Measurements from ENCODE around the gene SRPRA. TPM values are rescaled to one million over a fixed set of nuclear protein-coding genes. Genes with fewer than 3 reads are reported as not detected.

Gene SRPRA
- total and polyA plus RNA-seq, 2 donors (not counting 3 experiments of a cell fraction or from before 2014, with no cell fraction given): 104 to 116 TPM

GRCh38 chr11:126253265-126253664 lies 15.4 kb downstream of the SRPRA start:
- Histone ChIP-seq H3K27me3 (ENCODE audit: control insufficient read depth in 2 of 2, insufficient read depth in 2 of 2, low read length in 2 of 2) (no peaks in the 10 kb centered on the region), H2AFZ (ENCODE audit: low read depth, low read length) (no peak overlapping the region), H3K9me3 (replicated peaks; ENCODE audit: control insufficient read depth, insufficient read depth, low read length) (no peaks in the 10 kb centered on the region), H3K9ac (replicated peaks; ENCODE audit: extremely low read depth, insufficient read depth, low read length) (no peak overlapping the region), H3K9me1 (replicated peaks; ENCODE audit: control insufficient read depth, extremely low read depth, insufficient read depth, low read length) (peaks cover 3% of the 10 kb centered on the region), H3K4me2 (ENCODE audit: insufficient read depth, low read length) (no peak overlapping the region), H3K4me3 (replicated peaks in 1 of 3; ENCODE audit: insufficient read depth in 1 of 3, low read depth in 1 of 3, low read length in 3 of 3) (no peak overlapping the region), H3K27ac (ENCODE audit: insufficient read depth, low read depth, low read length) (no peak overlapping the region), H3K36me3 (ENCODE audit: control insufficient read depth in 2 of 2, extremely low read depth in 1 of 2, insufficient read depth in 2 of 2, low read length in 2 of 2) (peaks cover 8 to 16% of the 10 kb centered on the region in 2 experiments), H3K4me1 (ENCODE audit: control insufficient read depth, extremely low read depth, insufficient read depth, low read length) (no peaks in the 10 kb centered on the region), H3K79me2 (ENCODE audit: control insufficient read depth, insufficient read depth, low read length) (no peaks in the 10 kb centered on the region), H4K20me1 (replicated peaks; ENCODE audit: control insufficient read depth, extremely low read depth, insufficient read depth, low read length) (no peaks in the 10 kb centered on the region)
- ChIA-PET CTCF (no interaction called here), POLR2A (no interaction called here)
- dilution Hi-C loops (cut with MboI; ENCODE audit: extremely low pct_ligation_motif_present, low sequenced_read_pairs): no loop called here
- no peak for DNase-seq (ENCODE audit: low read depth, low spot score)
- intact Hi-C loops (cut with micrococcal nuclease): no loop called here
- FAIRE-seq: no peak
- TF ChIP-seq MAX (IDR thresholded peaks at IDR 0.05; ENCODE audit: insufficient read depth, insufficient read length): no peak
- no peak for TF ChIP-seq EZH2 (IDR thresholded peaks at IDR 0.05; ENCODE audit: borderline replicate concordance, low read depth, low read length, severe bottlenecking)
- TF ChIP-seq POLR2A (IDR thresholded peaks at IDR 0.05; ENCODE audit: low read depth, low read length): no peak
- no peak for TF ChIP-seq POLR2AphosphoS5 (IDR thresholded peaks at IDR 0.05; ENCODE audit: insufficient read depth, low read depth, low read length)
- TF ChIP-seq CTCF (IDR thresholded peaks at IDR 0.05; ENCODE audit: extremely low read depth in 1 of 2, insufficient read depth in 1 of 2, low read depth in 1 of 2, low read length in 2 of 2): no peak
- TF ChIP-seq FOS (IDR thresholded peaks at IDR 0.05; ENCODE audit: borderline replicate concordance, insufficient read depth, low read length): no peak
- TF ChIP-seq MYC (IDR thresholded peaks at IDR 0.05; ENCODE audit: low read depth, low read length): no peak
- no peak for TF ChIP-seq JUN (IDR thresholded peaks at IDR 0.05; ENCODE audit: borderline replicate concordance, insufficient read depth, insufficient read length, low read depth)
- TF ChIP-seq GATA2 (IDR thresholded peaks at IDR 0.05; ENCODE audit: insufficient read depth, insufficient read length, low read depth, low read length): no peak
- no TSS peak for BruUV-seq (replicated peaks)
